Ovary (tissue), 9 donors: ENCODE measurements around the gene MMP1. TPM values are rescaled to one million over a fixed set of nuclear protein-coding genes. Genes with fewer than 3 reads are reported as not detected.

Experiments used
- DNase-seq, 5 donors: peaks; one replicate each; pipeline ENCODE4 v3.0.0-alpha.2; 2019 to 2020
- H3K27ac ChIP-seq, 2 donors: fragments of 200-600 bp; one replicate each; pipeline versions ENCODE4 v1.5.1 to v1.8.0; 2019 to 2022
- H3K27me3 ChIP-seq: fragments of 200-600 bp; one replicate; pipeline ENCODE4 v1.8.0; 2022
- H3K36me3 ChIP-seq: fragments of 200-600 bp; sonication (generic); one replicate; pipeline ENCODE4 v1.5.1; 2019
- H3K4me1 ChIP-seq: one replicate; pipeline ENCODE4 v1.8.1; 2013; ENCODE audit warnings: mild to moderate bottlenecking, moderate library complexity; ENCODE audit not compliant: insufficient read depth
- H3K4me3 ChIP-seq: fragments of 200-600 bp; sonication (generic); one replicate; pipeline ENCODE4 v1.5.1; 2017
- H3K9me3 ChIP-seq, 2 donors: fragments of 200-600 bp in 1 of 2; sonication (generic) in 1 of 2; one replicate each; pipeline versions ENCODE4 v1.5.1 to v1.8.1; 2013 to 2019; ENCODE audit warnings: mild to moderate bottlenecking in 1 of 2, moderate library complexity in 1 of 2
- EP300 ChIP-seq: sonication (generic); formaldehyde crosslinking; IDR thresholded peaks from one replicate; pipeline ENCODE4 v1.6.1; 2017; ENCODE audit warnings: antibody characterized with exemption
- POLR2A ChIP-seq: fragments of 450-650 bp; IDR thresholded peaks from one replicate; pipeline ENCODE4 v1.6.1; 2017; ENCODE audit warnings: antibody characterized with exemption, mild to moderate bottlenecking, moderate library complexity
- WGBS, 3 donors: extraction: QIAGEN DNeasy Blood & Tissue Kit in 1 of 3; methylation state at CpG; one replicate each; pipeline versions ENCODE4 v1.1.5 to v1.1.7; 2013 to 2017; 5-methylcytosine and 5-hydroxymethylcytosine counted together
- intact Hi-C, 4 donors: fragments of 100-400 bp; cut with DNase I; formaldehyde crosslinking; loops; one replicate each; pipeline versions ENCODE4 v1.11.0 to v1.15.1; 2022 to 2023
- polyA plus RNA-seq, 2 donors: library from polyadenylated mRNA; stranded (reverse); fragments of 200-250 nt in 1 of 2; fragments of 350-450 nt in 1 of 2; fragmentation: Illumina TruSeq in 1 of 2; extraction: RNeasy Lipid Tissue Mini Kit (QIAGEN cat#74804) in 1 of 2; gene quantifications; one replicate each; pipeline ENCODE4 v1.2.3, GENCODE V29; 2013 to 2014
- total RNA-seq, 7 donors: library from RNA; depleted of rRNA in 2 of 7; stranded (reverse); fragments of >200 nt in 2 of 7; fragmentation: NEBNext Ultra II Directional in 3 of 7; extraction: Animal tissue kit (Norgen Biotek cat#: 25700) in 3 of 7; gene quantifications; one replicate each; pipeline versions ENCODE4 v1.1.0 to v1.2.4, GENCODE V29; 2016 to 2023
- TF ChIP-seq, protein P1 (sequence below), 3 donors: fragments of 450-650 bp in 2 of 3; fragments of 200-600 bp in 1 of 3; IDR thresholded peaks; one replicate each; pipeline versions ENCODE4 v1.5.1 to v1.8.0; 2016 to 2022; ENCODE audit warnings: antibody characterized with exemption in 3 of 3, mild to moderate bottlenecking in 1 of 3
- donor health status: DM: no; HTN: no; CAD: no; lungs with moderate emphysema.
- donor health status: DM: no; HTN: no; CAD: no.
- donor health status: Bipolar disorder and iron deficiency.
- donor health status: DM: yes; HTN: yes; CAD: no.
- donor health status: DM: no; HTN: no; CAD: no.
- donor health status: DM: yes; HTN: yes; CAD: no.

The MMP1 gene
- total and polyA plus RNA-seq, 9 donors, result 0.18 to 0.25 TPM; not detected in 7

DNA sequence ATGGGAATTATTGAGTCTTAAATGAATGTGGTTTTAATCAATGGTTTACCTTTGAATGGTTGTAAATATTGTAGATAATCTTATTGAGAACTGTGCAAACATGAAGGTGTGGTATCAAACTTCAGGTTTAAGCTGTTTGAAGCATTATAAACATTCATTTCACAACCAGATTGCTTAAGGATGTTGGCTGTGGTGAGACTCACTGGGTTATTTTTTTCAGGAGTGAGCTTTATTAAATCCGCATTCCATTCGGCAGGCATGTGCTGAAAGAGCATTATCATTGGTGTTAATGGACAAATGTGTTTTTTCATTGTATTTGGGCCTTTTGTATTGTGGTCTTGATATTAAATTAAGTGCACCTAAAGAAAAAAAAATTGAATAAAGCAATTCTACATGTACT is 35.8 kb upstream of the MMP1 start:
- TF ChIP-seq EP300, result no peak
- TF ChIP-seq POLR2A, result no peak
- TF ChIP-seq, protein P1, sequence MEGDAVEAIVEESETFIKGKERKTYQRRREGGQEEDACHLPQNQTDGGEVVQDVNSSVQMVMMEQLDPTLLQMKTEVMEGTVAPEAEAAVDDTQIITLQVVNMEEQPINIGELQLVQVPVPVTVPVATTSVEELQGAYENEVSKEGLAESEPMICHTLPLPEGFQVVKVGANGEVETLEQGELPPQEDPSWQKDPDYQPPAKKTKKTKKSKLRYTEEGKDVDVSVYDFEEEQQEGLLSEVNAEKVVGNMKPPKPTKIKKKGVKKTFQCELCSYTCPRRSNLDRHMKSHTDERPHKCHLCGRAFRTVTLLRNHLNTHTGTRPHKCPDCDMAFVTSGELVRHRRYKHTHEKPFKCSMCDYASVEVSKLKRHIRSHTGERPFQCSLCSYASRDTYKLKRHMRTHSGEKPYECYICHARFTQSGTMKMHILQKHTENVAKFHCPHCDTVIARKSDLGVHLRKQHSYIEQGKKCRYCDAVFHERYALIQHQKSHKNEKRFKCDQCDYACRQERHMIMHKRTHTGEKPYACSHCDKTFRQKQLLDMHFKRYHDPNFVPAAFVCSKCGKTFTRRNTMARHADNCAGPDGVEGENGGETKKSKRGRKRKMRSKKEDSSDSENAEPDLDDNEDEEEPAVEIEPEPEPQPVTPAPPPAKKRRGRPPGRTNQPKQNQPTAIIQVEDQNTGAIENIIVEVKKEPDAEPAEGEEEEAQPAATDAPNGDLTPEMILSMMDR (IDR thresholded peaks at IDR 0.05), result no peak
- no peaks in the 10 kb centered on the region for H3K36me3 ChIP-seq
- WGBS, 3 donors, result 82 to 92% (median 86%) methylated on average over 2 of the region's 2 CpGs
- H3K4me3 ChIP-seq, result no peak overlapping the region
- H3K27me3 ChIP-seq, result no peaks in the 10 kb centered on the region
- no peaks in the 10 kb centered on the region for H3K4me1 ChIP-seq
- H3K9me3 ChIP-seq, result no peaks in the 10 kb centered on the region
- DNase-seq, result no peak
- no peak overlapping the region for H3K27ac ChIP-seq
- intact Hi-C loops, result no loop called here

DNA sequence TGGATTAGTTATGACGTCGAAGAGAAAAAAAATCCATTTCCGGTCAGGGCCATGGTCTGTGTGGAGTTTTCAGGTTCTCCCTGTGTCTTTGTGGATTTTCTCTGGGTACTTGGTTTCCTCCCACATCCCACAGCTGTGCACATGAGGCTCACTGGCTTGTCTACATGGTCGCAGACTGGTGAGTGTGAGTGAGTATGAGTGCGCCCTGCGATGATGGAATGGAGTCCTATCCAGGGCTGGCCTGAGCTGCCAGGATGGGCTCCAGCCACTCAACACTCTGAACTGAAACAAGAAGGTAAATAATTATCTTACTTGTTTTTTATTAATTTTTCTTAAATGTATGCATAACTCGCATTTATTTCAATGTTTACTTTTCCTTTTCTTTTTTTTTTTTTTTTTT is 34.7 kb upstream of the MMP1 start:
- Histone ChIP-seq H3K4me3 (no peak overlapping the region), H3K4me1 (no peaks in the 10 kb centered on the region), H3K27me3 (no peaks in the 10 kb centered on the region), H3K27ac (no peak overlapping the region), H3K36me3 (no peaks in the 10 kb centered on the region), H3K9me3 (no peaks in the 10 kb centered on the region)
- DNase-seq, result no peak
- TF ChIP-seq, protein P1 (IDR thresholded peaks at IDR 0.05), result no peak
- TF ChIP-seq EP300, result no peak
- TF ChIP-seq POLR2A, result no peak
- intact Hi-C loops, result no loop called here
- WGBS, 3 donors, result 87 to 91% (median 89%) methylated on average over 7 of the region's 7 CpGs

DNA sequence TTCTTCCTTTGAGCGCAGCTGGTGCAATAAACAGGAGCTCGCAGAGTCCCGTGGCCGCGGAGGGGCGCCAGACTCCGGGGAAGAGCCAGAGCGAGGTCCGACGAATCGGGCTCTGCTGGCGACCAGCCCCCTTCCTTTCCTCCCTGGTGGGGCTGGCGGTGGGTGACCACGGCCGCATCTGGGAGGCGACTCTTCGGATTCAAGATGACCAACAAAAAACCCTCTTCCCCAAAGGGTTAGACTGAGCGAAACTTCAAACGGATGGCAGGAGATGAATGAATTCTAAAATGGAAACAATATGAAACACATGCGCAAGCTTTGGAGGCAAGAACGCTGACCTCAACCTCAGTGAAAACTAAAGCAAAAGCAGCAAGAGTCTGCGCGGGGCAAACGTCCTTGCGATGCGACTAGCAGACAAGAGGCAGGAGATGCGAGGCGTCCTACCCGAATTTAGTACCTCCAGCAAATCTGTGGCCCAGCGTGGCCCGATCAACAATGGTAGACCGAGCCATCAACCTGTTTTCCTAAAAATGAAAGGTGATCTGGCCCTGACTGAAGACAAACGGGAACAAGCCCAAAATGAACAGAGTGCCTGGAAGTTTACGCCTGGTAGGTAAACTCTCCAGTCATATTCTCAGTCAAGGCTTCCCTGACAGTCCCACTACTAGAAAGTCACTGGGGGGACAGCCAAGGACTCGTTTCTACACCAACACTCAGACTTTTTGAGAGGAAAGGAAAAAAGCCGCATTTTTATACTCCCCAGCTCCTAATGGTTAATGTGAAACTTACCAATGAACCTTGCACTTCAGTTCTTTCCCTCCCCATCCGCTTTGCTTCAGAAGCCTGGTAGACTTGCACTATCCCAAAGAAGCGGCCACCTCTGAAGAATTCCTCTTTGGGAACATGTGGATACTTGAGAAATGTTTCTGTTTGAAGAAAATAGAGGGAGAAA is 33.8 kb upstream of the MMP1 start:
- no peak for DNase-seq
- H3K9me3 ChIP-seq, result no peaks in the 10 kb centered on the region
- H3K4me3 ChIP-seq, result no peak overlapping the region
- no peaks in the 10 kb centered on the region for H3K27me3 ChIP-seq
- TF ChIP-seq POLR2A (no peak), EP300 (no peak)
- TF ChIP-seq, protein P1 (IDR thresholded peaks at IDR 0.05), result no peak
- H3K4me1 ChIP-seq, result no peaks in the 10 kb centered on the region
- WGBS, 3 donors, result 38 to 49% (median 48%) methylated on average over 38 of the region's 38 CpGs
- intact Hi-C loops, result no loop called here
- H3K36me3 ChIP-seq, result no peaks in the 10 kb centered on the region
- H3K27ac ChIP-seq, result no peak overlapping the region

DNA sequence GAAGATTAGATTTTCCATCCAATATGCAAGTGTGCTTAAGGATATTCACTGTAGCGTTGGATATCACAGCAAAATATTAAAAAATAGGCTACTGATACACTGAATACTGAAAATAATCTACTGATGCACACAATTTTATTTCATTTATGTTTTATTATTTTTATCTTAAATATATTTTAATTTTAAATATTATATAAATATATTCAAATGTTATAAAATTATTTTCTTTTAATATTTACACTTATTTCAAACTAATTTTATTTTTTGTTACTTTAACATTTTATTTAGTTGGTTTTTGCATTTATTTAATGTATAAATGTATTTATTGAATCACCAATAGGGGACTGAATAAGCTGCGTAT is 33.1 kb upstream of the MMP1 start:
- intact Hi-C loops, result no loop called here
- no peaks in the 10 kb centered on the region for H3K4me1 ChIP-seq
- no peak overlapping the region for H3K4me3 ChIP-seq
- TF ChIP-seq POLR2A (no peak), EP300 (no peak)
- TF ChIP-seq, protein P1 (IDR thresholded peaks at IDR 0.05), result no peak
- H3K36me3 ChIP-seq, result no peaks in the 10 kb centered on the region
- no peaks in the 10 kb centered on the region for H3K9me3 ChIP-seq
- H3K27ac ChIP-seq, result no peak overlapping the region
- DNase-seq, result no peak
- H3K27me3 ChIP-seq, result no peaks in the 10 kb centered on the region
- 54 to 70% (median 64%) methylated on average over 2 of the region's 2 CpGs for WGBS, 3 donors
